ENCODE results near the gene GLIS1. TPM values are rescaled to one million over a fixed set of nuclear protein-coding genes. Genes with fewer than 3 reads are reported as not detected.
A peak's percentile ranks its signal among the peaks of the same experiment; 100 is the strongest.

GLIS1 gene
- total RNA-seq, 1 donor, result 2.9 TPM

DNA sequence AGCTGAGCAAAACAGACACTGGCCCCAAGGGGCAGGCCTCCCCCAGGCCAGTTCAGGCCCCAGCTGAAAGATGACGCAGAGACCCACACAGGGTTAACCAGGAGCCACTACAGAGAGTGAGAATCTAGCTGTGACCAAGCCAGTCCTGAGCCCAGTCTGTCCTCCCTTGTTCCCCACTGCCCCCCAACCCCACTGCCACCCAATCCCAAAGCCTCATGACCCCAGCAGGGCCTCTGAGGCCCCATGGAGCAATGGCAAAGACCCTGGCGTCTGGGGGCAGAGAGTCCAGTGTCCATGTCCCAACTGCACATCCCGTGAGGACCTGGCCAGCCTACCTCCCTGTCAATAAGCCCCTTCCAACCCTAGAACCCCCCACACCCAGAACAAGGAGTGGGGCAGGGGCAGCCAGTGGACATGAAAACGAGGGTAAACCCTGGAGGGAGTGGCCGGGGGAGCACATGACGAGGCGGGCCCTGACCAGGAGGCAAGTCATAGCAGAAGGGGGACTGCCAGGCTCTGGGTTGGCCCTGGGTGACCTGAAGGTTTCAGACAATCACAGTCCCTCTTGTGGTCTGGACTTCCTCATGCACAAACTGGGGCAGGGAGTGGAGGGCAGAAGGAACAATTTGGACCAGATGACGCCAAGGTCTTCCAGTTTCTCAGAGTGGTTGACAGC, 100.5 kb downstream of the GLIS1 start:
- no peak overlapping the region for H3K4me3 ChIP-seq (ENCODE audit: insufficient read depth, low read length)
- H3K27ac ChIP-seq (ENCODE audit: low read depth, low read length), result no peak overlapping the region
- TF ChIP-seq, protein P1, sequence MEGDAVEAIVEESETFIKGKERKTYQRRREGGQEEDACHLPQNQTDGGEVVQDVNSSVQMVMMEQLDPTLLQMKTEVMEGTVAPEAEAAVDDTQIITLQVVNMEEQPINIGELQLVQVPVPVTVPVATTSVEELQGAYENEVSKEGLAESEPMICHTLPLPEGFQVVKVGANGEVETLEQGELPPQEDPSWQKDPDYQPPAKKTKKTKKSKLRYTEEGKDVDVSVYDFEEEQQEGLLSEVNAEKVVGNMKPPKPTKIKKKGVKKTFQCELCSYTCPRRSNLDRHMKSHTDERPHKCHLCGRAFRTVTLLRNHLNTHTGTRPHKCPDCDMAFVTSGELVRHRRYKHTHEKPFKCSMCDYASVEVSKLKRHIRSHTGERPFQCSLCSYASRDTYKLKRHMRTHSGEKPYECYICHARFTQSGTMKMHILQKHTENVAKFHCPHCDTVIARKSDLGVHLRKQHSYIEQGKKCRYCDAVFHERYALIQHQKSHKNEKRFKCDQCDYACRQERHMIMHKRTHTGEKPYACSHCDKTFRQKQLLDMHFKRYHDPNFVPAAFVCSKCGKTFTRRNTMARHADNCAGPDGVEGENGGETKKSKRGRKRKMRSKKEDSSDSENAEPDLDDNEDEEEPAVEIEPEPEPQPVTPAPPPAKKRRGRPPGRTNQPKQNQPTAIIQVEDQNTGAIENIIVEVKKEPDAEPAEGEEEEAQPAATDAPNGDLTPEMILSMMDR (IDR thresholded peaks at IDR 0.05; ENCODE audit: extremely low read depth, low read depth, low read length), result no peak
- H3K27me3 ChIP-seq (ENCODE audit: insufficient read depth, low read length), result no peaks in the 10 kb centered on the region
- H3K9me3 ChIP-seq (ENCODE audit: low read depth, low read length), result no peaks in the 10 kb centered on the region
- no peak overlapping the region for H2AFZ ChIP-seq (ENCODE audit: low read length)
- DNase-seq (ENCODE audit: insufficient read length, low spot score, missing footprints), result peak; percentile 22
- H3K36me3 ChIP-seq (ENCODE audit: insufficient read depth, low read length), result no peaks in the 10 kb centered on the region
- peaks cover 67% of the 10 kb centered on the region for H4K20me1 ChIP-seq (ENCODE audit: insufficient read depth, low read length)
- peaks cover 11% of the 10 kb centered on the region for H3K4me1 ChIP-seq (ENCODE audit: insufficient read depth, low read length)
- no peaks in the 10 kb centered on the region for H3K79me2 ChIP-seq (ENCODE audit: insufficient read depth, low read length)
- no peak overlapping the region for H3K4me2 ChIP-seq (ENCODE audit: insufficient read depth, low read length)

DNA sequence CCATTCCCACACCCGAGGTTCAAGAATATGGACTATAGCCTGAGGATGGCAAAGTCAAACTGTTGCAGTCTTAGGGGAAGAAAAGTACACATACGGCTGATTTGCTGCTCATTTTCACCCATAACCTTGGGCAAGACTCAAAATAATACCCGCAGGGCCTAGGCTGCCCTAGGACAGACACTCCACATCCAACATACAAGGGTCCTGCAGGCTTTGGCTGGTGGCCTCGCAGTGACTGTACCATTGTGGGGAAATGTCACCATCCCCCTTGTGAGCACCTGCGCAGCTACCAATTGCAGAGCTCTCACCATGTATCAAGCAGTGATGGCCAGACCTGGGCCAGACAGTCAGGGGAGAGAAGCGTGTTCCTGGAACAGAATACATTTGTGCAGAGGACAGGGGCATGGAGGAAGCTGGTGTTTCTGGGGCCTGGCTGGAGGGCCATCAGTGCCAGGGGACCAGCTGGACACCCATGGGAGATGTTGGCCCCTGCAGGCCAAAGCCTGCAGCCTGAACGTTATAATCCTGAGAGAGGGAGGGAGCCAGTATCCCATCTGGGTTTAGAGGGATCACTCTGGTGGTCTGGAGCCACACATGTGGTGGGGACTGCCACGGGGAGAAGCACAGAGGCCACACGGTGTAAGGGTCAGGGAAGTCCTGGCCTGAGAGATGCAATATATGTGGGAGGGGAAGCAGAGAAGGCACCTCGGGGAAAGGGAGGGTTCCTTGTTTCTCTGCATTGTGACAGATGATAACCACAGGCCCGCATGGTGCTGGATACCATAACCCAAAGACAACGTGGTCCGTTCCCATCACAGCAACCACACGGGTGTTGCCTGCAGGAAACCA, 101.2 kb downstream of the GLIS1 start:
- Histone ChIP-seq H3K4me2 (ENCODE audit: insufficient read depth, low read length) (no peak overlapping the region), H2AFZ (ENCODE audit: low read length) (no peak overlapping the region), H4K20me1 (ENCODE audit: insufficient read depth, low read length) (peaks cover 60% of the 10 kb centered on the region), H3K27ac (ENCODE audit: low read depth, low read length) (no peak overlapping the region), H3K9me3 (ENCODE audit: low read depth, low read length) (no peaks in the 10 kb centered on the region), H3K27me3 (ENCODE audit: insufficient read depth, low read length) (no peaks in the 10 kb centered on the region), H3K79me2 (ENCODE audit: insufficient read depth, low read length) (no peaks in the 10 kb centered on the region), H3K4me1 (ENCODE audit: insufficient read depth, low read length) (peaks cover 11% of the 10 kb centered on the region), H3K36me3 (ENCODE audit: insufficient read depth, low read length) (no peaks in the 10 kb centered on the region), H3K4me3 (ENCODE audit: insufficient read depth, low read length) (no peak overlapping the region)
- peak; percentile 42 for DNase-seq (ENCODE audit: insufficient read length, low spot score, missing footprints)
- TF ChIP-seq, protein P1 (IDR thresholded peaks at IDR 0.05; ENCODE audit: extremely low read depth, low read depth, low read length), result no peak

DNA sequence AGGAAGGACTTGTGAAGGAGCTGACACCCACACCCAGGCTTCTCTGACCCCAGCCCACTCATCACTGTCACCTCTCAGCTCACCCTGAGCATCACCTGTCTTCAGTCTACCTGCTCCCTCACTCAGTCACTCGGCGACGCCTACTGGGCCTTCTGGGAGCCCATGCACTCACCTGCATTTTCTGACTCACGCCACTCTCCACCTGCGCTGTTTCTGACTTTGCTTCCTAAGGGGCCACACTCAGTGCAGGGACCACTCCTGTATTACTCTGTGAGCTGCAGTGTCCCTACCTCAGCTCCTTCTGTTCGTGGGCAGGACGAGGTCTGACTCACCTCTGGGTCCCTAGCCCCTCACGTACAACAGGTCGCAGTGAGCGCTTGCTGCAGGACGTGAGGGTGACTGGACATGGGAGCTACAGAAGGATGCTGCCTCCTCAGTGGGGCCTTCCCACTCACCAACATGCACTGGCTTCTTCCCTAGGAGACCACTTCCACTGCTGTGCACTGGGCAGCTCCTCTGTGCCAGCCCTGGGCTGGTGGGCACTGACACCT, 102.3 kb downstream of the GLIS1 start:
- Histone ChIP-seq H3K4me1 (ENCODE audit: insufficient read depth, low read length) (peaks cover 11% of the 10 kb centered on the region), H3K36me3 (ENCODE audit: insufficient read depth, low read length) (no peaks in the 10 kb centered on the region), H4K20me1 (ENCODE audit: insufficient read depth, low read length) (peaks cover 62% of the 10 kb centered on the region), H2AFZ (ENCODE audit: low read length) (no peak overlapping the region), H3K4me2 (ENCODE audit: insufficient read depth, low read length) (no peak overlapping the region), H3K79me2 (ENCODE audit: insufficient read depth, low read length) (no peaks in the 10 kb centered on the region), H3K27ac (ENCODE audit: low read depth, low read length) (no peak overlapping the region), H3K4me3 (ENCODE audit: insufficient read depth, low read length) (no peak overlapping the region), H3K27me3 (ENCODE audit: insufficient read depth, low read length) (no peaks in the 10 kb centered on the region), H3K9me3 (ENCODE audit: low read depth, low read length) (no peaks in the 10 kb centered on the region)
- DNase-seq (ENCODE audit: insufficient read length, low spot score, missing footprints), result no peak
- TF ChIP-seq, protein P1 (IDR thresholded peaks at IDR 0.05; ENCODE audit: extremely low read depth, low read depth, low read length), result no peak

DNA sequence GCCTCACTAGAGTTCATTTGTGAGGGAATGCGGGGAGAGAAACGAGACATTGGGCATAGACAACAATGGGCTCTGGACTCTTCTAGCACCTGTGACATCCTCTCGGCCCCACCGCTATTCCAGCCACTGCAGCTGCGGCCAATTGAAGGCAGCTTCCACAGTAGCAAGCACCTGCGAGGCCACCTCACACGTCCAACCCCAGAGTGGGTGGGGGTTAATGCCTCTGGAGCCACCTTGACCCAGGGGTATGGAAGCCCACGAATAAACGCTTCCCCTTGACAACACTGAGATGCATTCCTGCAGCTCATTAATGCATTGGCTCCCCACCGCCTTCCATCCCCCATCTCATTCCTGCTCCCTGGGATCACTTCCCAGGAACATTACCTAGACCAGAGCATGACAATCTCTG, 104.4 kb downstream of the GLIS1 start:
- Histone ChIP-seq H3K27ac (ENCODE audit: low read depth, low read length) (no peak overlapping the region), H3K27me3 (ENCODE audit: insufficient read depth, low read length) (no peaks in the 10 kb centered on the region), H2AFZ (ENCODE audit: low read length) (no peak overlapping the region), H3K4me1 (ENCODE audit: insufficient read depth, low read length) (peaks cover 6% of the 10 kb centered on the region), H3K4me3 (ENCODE audit: insufficient read depth, low read length) (no peak overlapping the region), H3K4me2 (ENCODE audit: insufficient read depth, low read length) (no peak overlapping the region), H3K9me3 (ENCODE audit: low read depth, low read length) (no peaks in the 10 kb centered on the region), H4K20me1 (ENCODE audit: insufficient read depth, low read length) (peaks cover 45% of the 10 kb centered on the region), H3K36me3 (ENCODE audit: insufficient read depth, low read length) (no peaks in the 10 kb centered on the region), H3K79me2 (ENCODE audit: insufficient read depth, low read length) (no peaks in the 10 kb centered on the region)
- TF ChIP-seq, protein P1 (IDR thresholded peaks at IDR 0.05; ENCODE audit: extremely low read depth, low read depth, low read length), result no peak
- DNase-seq (ENCODE audit: insufficient read length, low spot score, missing footprints), result no peak

All from osteoblast (primary cell).